ENCODE results near the gene SORT1. TPM values are rescaled to one million over a fixed set of nuclear protein-coding genes. Genes with fewer than 3 reads are reported as not detected.
"Not testable (repeated sequence)": the region's sequence is repeated elsewhere in the genome, so short reads cannot be mapped to it uniquely, and the experiment has no call there.

SORT1 gene
- total RNA-seq, 1 experiment from 2014 or later = 3.0 TPM

- DNase-seq (ENCODE audit: extremely low read depth, low read depth) = no peak
Measured at GRCh38 chr1:109350182-109350581, 47.5 kb downstream of the SORT1 start.

GRCh38 chr1:109347511-109347910 is 50.2 kb downstream of the SORT1 start:
- no peak for DNase-seq (ENCODE audit: extremely low read depth, low read depth)

- DNase-seq (ENCODE audit: extremely low read depth, low read depth) = no peak
Measured at GRCh38 chr1:109341944-109342930, 55.5 kb downstream of the SORT1 start.

GRCh38 chr1:109338608-109339007 is 59.1 kb downstream of the SORT1 start:
- DNase-seq (ENCODE audit: extremely low read depth, low read depth) = no peak

GRCh38 chr1:109338091-109338490 is 59.6 kb downstream of the SORT1 start:
- no peak for DNase-seq (ENCODE audit: extremely low read depth, low read depth)

GRCh38 chr1:109335091-109335490 is 62.6 kb downstream of the SORT1 start:
- DNase-seq (ENCODE audit: extremely low read depth, low read depth) = no peak

- DNase-seq (ENCODE audit: extremely low read depth, low read depth) = no peak
Measured at GRCh38 chr1:109331113-109331512, 66.6 kb downstream of the SORT1 start.

- no peak for DNase-seq (ENCODE audit: extremely low read depth, low read depth)
Measured at GRCh38 chr1:109327285-109327684, 70.4 kb downstream of the SORT1 start.

- DNase-seq (ENCODE audit: extremely low read depth, low read depth) = no peak
Measured at GRCh38 chr1:109322974-109323373, 74.7 kb downstream of the SORT1 start.

- DNase-seq (ENCODE audit: extremely low read depth, low read depth) = no peak
Measured at GRCh38 chr1:109319114-109319513, 78.6 kb downstream of the SORT1 start.

GRCh38 chr1:109316506-109316905 is 81.2 kb downstream of the SORT1 start:
- no peak for DNase-seq (ENCODE audit: extremely low read depth, low read depth)

GRCh38 chr1:109315288-109315687 is 82.4 kb downstream of the SORT1 start:
- no peak for DNase-seq (ENCODE audit: extremely low read depth, low read depth)

- DNase-seq (ENCODE audit: extremely low read depth, low read depth) = no peak
Measured at GRCh38 chr1:109314795-109315194, 82.9 kb downstream of the SORT1 start.

GRCh38 chr1:109312978-109313775 is 84.5 kb downstream of the SORT1 start:
- no peak for DNase-seq (ENCODE audit: extremely low read depth, low read depth)

GRCh38 chr1:109312246-109312645 is 85.5 kb downstream of the SORT1 start:
- DNase-seq (ENCODE audit: extremely low read depth, low read depth) = no peak

GRCh38 chr1:109309347-109309746 is 88.4 kb downstream of the SORT1 start:
- DNase-seq (ENCODE audit: extremely low read depth, low read depth) = no peak

- no peak for DNase-seq (ENCODE audit: extremely low read depth, low read depth)
Measured at GRCh38 chr1:109307274-109308021, 90.3 kb downstream of the SORT1 start.

- no peak for DNase-seq (ENCODE audit: extremely low read depth, low read depth)
Measured at GRCh38 chr1:109306832-109307273, 90.9 kb downstream of the SORT1 start, which contains the start of gene MYBPHL. MYBPHL (minus strand) TSS chr1:109307011; CDS start chr1:109306991, 20 bp downstream.

GRCh38 chr1:109305991-109306390 is 91.7 kb downstream of the SORT1 start:
- not testable (repeated sequence) for DNase-seq (ENCODE audit: extremely low read depth, low read depth)

GRCh38 chr1:109304226-109304920 is 93.3 kb downstream of the SORT1 start:
- DNase-seq (ENCODE audit: extremely low read depth, low read depth) = no peak

All from NCI-H460 (cell line).